GM12878 (cell line): ENCODE data around the gene TNK1. TPM values are rescaled to one million over a fixed set of nuclear protein-coding genes. Genes with fewer than 3 reads are reported as not detected.

Experiments used
- ATAC-seq: fragments of 200-7000 bp; cut with Tn5 transposase; 3 replicates; pipeline ENCODE4 v1.9.1; 2020; ENCODE audit warnings: mild to moderate bottlenecking, moderate library complexity
- BruUV-seq: library from RNA; stranded (reverse); fragments of 400-500 nt; replicated peaks from 2 replicates; lab custom pipeline; 2021; lab: Mats Ljungman, UMichigan
- CTCF ChIA-PET: fragments of 300-600 bp; sonication (Branson Sonifier 250); formaldehyde crosslinking; extraction: SDS; loops from one replicate; lab custom pipeline; 2021; ENCODE audit warnings: inconsistent platforms; lab: Yijun Ruan, JAX
- POLR2A ChIA-PET: fragments of 350-600 bp; formaldehyde crosslinking; extraction: SDS; loops from one replicate; lab custom pipeline; 2021; ENCODE audit warnings: inconsistent platforms; lab: Charles Lee
- RAD21 ChIA-PET: fragments of 300-600 bp; sonication (Branson Sonifier 250); formaldehyde crosslinking; loops from one replicate; lab custom pipeline; 2023; ENCODE audit warnings: antibody characterized with exemption; ENCODE audit not compliant: unreplicated experiment; lab: Charles Lee
- SMC1A ChIA-PET: fragments of 300-600 bp; sonication (Branson Sonifier 250); formaldehyde crosslinking; loops from one replicate; lab custom pipeline; 2023; ENCODE audit not compliant: unreplicated experiment, uncharacterized antibody; lab: Charles Lee
- DNase-seq: peaks from one replicate; pipeline ENCODE4 v3.0.0-alpha.2; 2011; ENCODE audit warnings: low read depth, low spot score
- FAIRE-seq: peaks from 3 replicates; lab custom pipeline; 2011; peaks lifted over from hg19 to GRCh38; lab: Jason Lieb, UNC
- H2AFZ ChIP-seq: 2 replicates; pipeline ENCODE4 v1.6.0; 2011; ENCODE audit warnings: low read depth, low read length, control low read depth; ENCODE audit not compliant: control insufficient read depth
- H3K27ac ChIP-seq: 2 replicates; pipeline ENCODE4 v1.5.1; 2011; ENCODE audit warnings: control low read depth; ENCODE audit not compliant: control insufficient read depth, insufficient read depth
- H3K27me3 ChIP-seq, 2 experiments: replicated peaks in 1 of 2; 2 replicates each; pipeline versions ENCODE4 v1.6.0 to v1.6.1; 2011; ENCODE audit warnings: low read length in 1 of 2; ENCODE audit not compliant: control insufficient read depth in 2 of 2, insufficient read depth in 2 of 2
- H3K36me3 ChIP-seq, 2 experiments: 2 replicates each; pipeline ENCODE4 v1.5.1; 2011; ENCODE audit warnings: low read length in 1 of 2; ENCODE audit not compliant: control insufficient read depth in 2 of 2, insufficient read depth in 2 of 2
- H3K4me1 ChIP-seq: 2 replicates; pipeline ENCODE4 v1.6.1; 2011; ENCODE audit warnings: mild to moderate bottlenecking, low read length, moderate library complexity, mixed read lengths; ENCODE audit not compliant: control insufficient read depth, insufficient read depth
- H3K4me2 ChIP-seq: 2 replicates; pipeline ENCODE4 v1.6.0; 2011; ENCODE audit warnings: control low read depth; ENCODE audit not compliant: control insufficient read depth, insufficient read depth
- H3K4me3 ChIP-seq: fragments of 200-600 bp; sonication (generic); 2 replicates; pipeline ENCODE4 v1.5.1; 2016
- H3K79me2 ChIP-seq: 2 replicates; pipeline ENCODE4 v1.6.0; 2011; ENCODE audit warnings: low read length; ENCODE audit not compliant: control insufficient read depth, insufficient read depth
- H3K9ac ChIP-seq: 2 replicates; pipeline ENCODE4 v1.8.0; 2011; ENCODE audit warnings: low read length, control low read depth, mixed read lengths; ENCODE audit not compliant: control insufficient read depth, insufficient read depth
- H3K9me3 ChIP-seq: replicated peaks from 3 replicates; pipeline ENCODE4 v1.5.1; 2011; ENCODE audit warnings: mild to moderate bottlenecking, low read length; ENCODE audit not compliant: control insufficient read depth, insufficient read depth
- H4K20me1 ChIP-seq: 2 replicates; pipeline ENCODE4 v1.6.0; 2011; ENCODE audit not compliant: control insufficient read depth, insufficient read depth
- CEBPB ChIP-seq, 2 experiments: fragments of 150-350 bp in 1 of 2; IDR thresholded peaks; 2 replicates each; pipeline ENCODE4 v1.6.1; 2012 to 2014; ENCODE audit warnings: low read depth in 2 of 2, low read length in 2 of 2, borderline replicate concordance in 1 of 2, inconsistent platforms in 1 of 2
- ETV6 ChIP-seq, 2 experiments: fragments of 450-650 bp in 1 of 2; IDR thresholded peaks in 1 of 2; conservative IDR thresholded peaks in 1 of 2; 2 replicates each; pipeline ENCODE4 v1.6.1; 2014; ENCODE audit warnings: antibody characterized with exemption in 1 of 2, borderline replicate concordance in 1 of 2, low read depth in 1 of 2, mild to moderate bottlenecking in 1 of 2, moderate library complexity in 1 of 2
- NBN ChIP-seq: fragments of 450-650 bp; IDR thresholded peaks from 2 replicates; pipeline ENCODE4 v1.6.1; 2016
- SREBF2 ChIP-seq: IDR thresholded peaks from 2 replicates; pipeline ENCODE4 v1.6.1; 2012; ENCODE audit warnings: mild to moderate bottlenecking, low read length
- TAF1 ChIP-seq: IDR thresholded peaks from 2 replicates; pipeline ENCODE4 v1.6.1; 2011; ENCODE audit warnings: mild to moderate bottlenecking, low read depth, low read length, borderline replicate concordance
- TCF12 ChIP-seq: IDR thresholded peaks from 2 replicates; pipeline ENCODE4 v1.6.1; 2011; ENCODE audit warnings: low read depth, mild to moderate bottlenecking, low read length
- WGBS: methylation state at CpG from one replicate; pipeline ENCODE4 v1.1.6; 2016; ENCODE audit warnings: low lambda C conversion rate; ENCODE audit not compliant: insufficient replicate concordance, insufficient coverage; ENCODE audit errors: missing lambda C conversion rate; 5-methylcytosine and 5-hydroxymethylcytosine counted together
- in situ Hi-C: fragments of 300-500 bp; cut with MboI; formaldehyde crosslinking; loops from 9 replicates; pipeline ENCODE4 v1.14.3; 2018; ENCODE audit warnings: mixed read lengths
- intact Hi-C: fragments of 100-400 bp; cut with micrococcal nuclease; formaldehyde crosslinking; loops from one replicate; pipeline ENCODE4 v1.14.2; 2022; ENCODE audit not compliant: unreplicated experiment
- polyA plus RNA-seq, 11 experiments: library from polyadenylated mRNA; depleted of rRNA in 4 of 11; unstranded in 6 of 11; stranded (reverse) in 5 of 11; fragments of >200 nt; fragmentation: Nextera tagmentation in 4 of 11; fragmentation: Illumina TruSeq in 1 of 11; extraction: Ambion mirVana in 4 of 11; extraction: Trizol in 1 of 11; gene quantifications; 1 replicate in 1 of 11; 2 replicates in 10 of 11; pipeline versions ENCODE4 v1.2.1 to v1.2.3, GENCODE V29; 2011 to 2016; ENCODE audit warnings: inconsistent platforms in 2 of 11, missing spikeins in 2 of 11, low read depth in 1 of 11
- total RNA-seq, 4 experiments: library from RNA; depleted of rRNA in 3 of 4; stranded (reverse); fragments of >200 nt in 3 of 4; fragmentation: Illumina TruSeq in 1 of 4; extraction: Trizol in 1 of 4; gene quantifications; 2 replicates each; pipeline versions ENCODE4 v1.2.1 to v1.2.3, GENCODE V29; 2013 to 2021
- TF ChIP-seq, protein P1 (sequence below): IDR thresholded peaks from 2 replicates; pipeline ENCODE4 v1.6.1; 2012; ENCODE audit warnings: low read depth, low read length, improper control_type of control experiment
- TF ChIP-seq, protein P2 (sequence below): fragments of 450-650 bp; formaldehyde crosslinking; IDR thresholded peaks from 2 replicates; pipeline ENCODE4 v1.4.0; 2020; ENCODE audit warnings: mild to moderate bottlenecking, moderate library complexity
- TF ChIP-seq, protein P3 (sequence below): fragments of 450-650 bp; IDR thresholded peaks from 2 replicates; pipeline ENCODE4 v1.6.1; 2018; ENCODE audit warnings: mild to moderate bottlenecking, low read depth, moderate library complexity; ENCODE audit not compliant: partially characterized antibody
- TF ChIP-seq, protein P4 (sequence below): fragments of 450-650 bp; IDR thresholded peaks from 2 replicates; pipeline ENCODE4 v1.6.1; 2017; ENCODE audit warnings: antibody characterized with exemption, mild to moderate bottlenecking, moderate library complexity
- TF ChIP-seq, protein P5 (sequence below): fragments of 450-650 bp; IDR thresholded peaks from 2 replicates; pipeline ENCODE4 v1.6.1; 2014; ENCODE audit warnings: mild to moderate bottlenecking

TNK1 gene
- total and polyA plus RNA-seq, 10 of the 15 experiments (the other 5 are each of a cell fraction or from before 2014, with no cell fraction given), result 0.06 to 2.5 (median 0.70) TPM

DNA sequence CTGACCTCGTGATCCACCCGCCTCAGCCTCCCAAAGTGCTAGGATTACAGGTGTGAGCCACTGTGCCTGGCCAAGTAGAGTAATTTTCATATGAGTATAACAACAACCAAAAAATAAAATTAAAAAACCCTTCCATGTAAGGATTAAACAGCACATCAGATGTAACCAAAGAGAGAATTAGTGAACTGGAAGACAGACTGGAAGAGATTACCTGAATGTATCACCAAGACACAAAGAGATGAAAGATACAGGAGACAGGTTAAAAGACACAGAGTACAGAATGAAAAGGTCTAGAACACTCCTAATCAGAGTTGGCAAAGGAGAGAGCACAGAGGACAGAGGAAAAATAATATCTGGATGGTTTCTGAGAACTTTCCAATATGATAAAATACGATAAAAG is 1.8 kb upstream of the TNK1 start:
- H3K4me2 ChIP-seq, result no peak overlapping the region
- H3K9ac ChIP-seq, result no peak overlapping the region
- H3K27me3 ChIP-seq, result peaks cover 4 to 5% of the 10 kb centered on the region in 2 experiments; a peak in 3 of 4 replicates
- peaks cover 3% of the 10 kb centered on the region; the same call in 2 of the 3 replicates for H3K9me3 ChIP-seq
- intact Hi-C loops (no loop called here), in situ Hi-C loops (no loop called here)
- ChIA-PET SMC1A (no interaction called here), POLR2A (no interaction called here), RAD21 (interaction anchor here (0.7 kb wide), 1 partner anchor 29 kb away, joined by 3 read pairs; no protein-coding TSS in a partner anchor), CTCF (no interaction called here)
- no peaks in the 10 kb centered on the region for H3K36me3 ChIP-seq
- WGBS, result 56% methylated on average over 3 of the region's 3 CpGs
- BruUV-seq, result no TSS peak
- TF ChIP-seq TCF12 (no peak), NBN (no peak), SREBF2 (no peak), TAF1 (no peak), CEBPB (IDR thresholded peaks at IDR 0.05; ENCODE audit: borderline replicate concordance in 1 of 2, low read depth in 2 of 2, low read length in 2 of 2) (no peak), ETV6 (conservative IDR thresholded peaks at IDR 0.05 in 1 of 2, IDR thresholded peaks at IDR 0.05 in 1 of 2; ENCODE audit: borderline replicate concordance in 1 of 2, low read depth in 1 of 2) (no peak)
- TF ChIP-seq, protein P1, sequence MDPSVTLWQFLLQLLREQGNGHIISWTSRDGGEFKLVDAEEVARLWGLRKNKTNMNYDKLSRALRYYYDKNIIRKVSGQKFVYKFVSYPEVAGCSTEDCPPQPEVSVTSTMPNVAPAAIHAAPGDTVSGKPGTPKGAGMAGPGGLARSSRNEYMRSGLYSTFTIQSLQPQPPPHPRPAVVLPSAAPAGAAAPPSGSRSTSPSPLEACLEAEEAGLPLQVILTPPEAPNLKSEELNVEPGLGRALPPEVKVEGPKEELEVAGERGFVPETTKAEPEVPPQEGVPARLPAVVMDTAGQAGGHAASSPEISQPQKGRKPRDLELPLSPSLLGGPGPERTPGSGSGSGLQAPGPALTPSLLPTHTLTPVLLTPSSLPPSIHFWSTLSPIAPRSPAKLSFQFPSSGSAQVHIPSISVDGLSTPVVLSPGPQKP, result no peak
- TF ChIP-seq, protein P2, sequence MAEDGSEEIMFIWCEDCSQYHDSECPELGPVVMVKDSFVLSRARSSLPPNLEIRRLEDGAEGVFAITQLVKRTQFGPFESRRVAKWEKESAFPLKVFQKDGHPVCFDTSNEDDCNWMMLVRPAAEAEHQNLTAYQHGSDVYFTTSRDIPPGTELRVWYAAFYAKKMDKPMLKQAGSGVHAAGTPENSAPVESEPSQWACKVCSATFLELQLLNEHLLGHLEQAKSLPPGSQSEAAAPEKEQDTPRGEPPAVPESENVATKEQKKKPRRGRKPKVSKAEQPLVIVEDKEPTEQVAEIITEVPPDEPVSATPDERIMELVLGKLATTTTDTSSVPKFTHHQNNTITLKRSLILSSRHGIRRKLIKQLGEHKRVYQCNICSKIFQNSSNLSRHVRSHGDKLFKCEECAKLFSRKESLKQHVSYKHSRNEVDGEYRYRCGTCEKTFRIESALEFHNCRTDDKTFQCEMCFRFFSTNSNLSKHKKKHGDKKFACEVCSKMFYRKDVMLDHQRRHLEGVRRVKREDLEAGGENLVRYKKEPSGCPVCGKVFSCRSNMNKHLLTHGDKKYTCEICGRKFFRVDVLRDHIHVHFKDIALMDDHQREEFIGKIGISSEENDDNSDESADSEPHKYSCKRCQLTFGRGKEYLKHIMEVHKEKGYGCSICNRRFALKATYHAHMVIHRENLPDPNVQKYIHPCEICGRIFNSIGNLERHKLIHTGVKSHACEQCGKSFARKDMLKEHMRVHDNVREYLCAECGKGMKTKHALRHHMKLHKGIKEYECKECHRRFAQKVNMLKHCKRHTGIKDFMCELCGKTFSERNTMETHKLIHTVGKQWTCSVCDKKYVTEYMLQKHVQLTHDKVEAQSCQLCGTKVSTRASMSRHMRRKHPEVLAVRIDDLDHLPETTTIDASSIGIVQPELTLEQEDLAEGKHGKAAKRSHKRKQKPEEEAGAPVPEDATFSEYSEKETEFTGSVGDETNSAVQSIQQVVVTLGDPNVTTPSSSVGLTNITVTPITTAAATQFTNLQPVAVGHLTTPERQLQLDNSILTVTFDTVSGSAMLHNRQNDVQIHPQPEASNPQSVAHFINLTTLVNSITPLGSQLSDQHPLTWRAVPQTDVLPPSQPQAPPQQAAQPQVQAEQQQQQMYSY (CRISPR knock-in tag), result no peak
- TF ChIP-seq, protein P3, sequence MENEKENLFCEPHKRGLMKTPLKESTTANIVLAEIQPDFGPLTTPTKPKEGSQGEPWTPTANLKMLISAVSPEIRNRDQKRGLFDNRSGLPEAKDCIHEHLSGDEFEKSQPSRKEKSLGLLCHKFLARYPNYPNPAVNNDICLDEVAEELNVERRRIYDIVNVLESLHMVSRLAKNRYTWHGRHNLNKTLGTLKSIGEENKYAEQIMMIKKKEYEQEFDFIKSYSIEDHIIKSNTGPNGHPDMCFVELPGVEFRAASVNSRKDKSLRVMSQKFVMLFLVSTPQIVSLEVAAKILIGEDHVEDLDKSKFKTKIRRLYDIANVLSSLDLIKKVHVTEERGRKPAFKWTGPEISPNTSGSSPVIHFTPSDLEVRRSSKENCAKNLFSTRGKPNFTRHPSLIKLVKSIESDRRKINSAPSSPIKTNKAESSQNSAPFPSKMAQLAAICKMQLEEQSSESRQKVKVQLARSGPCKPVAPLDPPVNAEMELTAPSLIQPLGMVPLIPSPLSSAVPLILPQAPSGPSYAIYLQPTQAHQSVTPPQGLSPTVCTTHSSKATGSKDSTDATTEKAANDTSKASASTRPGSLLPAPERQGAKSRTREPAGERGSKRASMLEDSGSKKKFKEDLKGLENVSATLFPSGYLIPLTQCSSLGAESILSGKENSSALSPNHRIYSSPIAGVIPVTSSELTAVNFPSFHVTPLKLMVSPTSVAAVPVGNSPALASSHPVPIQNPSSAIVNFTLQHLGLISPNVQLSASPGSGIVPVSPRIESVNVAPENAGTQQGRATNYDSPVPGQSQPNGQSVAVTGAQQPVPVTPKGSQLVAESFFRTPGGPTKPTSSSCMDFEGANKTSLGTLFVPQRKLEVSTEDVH, result no peak
- TF ChIP-seq, protein P4, sequence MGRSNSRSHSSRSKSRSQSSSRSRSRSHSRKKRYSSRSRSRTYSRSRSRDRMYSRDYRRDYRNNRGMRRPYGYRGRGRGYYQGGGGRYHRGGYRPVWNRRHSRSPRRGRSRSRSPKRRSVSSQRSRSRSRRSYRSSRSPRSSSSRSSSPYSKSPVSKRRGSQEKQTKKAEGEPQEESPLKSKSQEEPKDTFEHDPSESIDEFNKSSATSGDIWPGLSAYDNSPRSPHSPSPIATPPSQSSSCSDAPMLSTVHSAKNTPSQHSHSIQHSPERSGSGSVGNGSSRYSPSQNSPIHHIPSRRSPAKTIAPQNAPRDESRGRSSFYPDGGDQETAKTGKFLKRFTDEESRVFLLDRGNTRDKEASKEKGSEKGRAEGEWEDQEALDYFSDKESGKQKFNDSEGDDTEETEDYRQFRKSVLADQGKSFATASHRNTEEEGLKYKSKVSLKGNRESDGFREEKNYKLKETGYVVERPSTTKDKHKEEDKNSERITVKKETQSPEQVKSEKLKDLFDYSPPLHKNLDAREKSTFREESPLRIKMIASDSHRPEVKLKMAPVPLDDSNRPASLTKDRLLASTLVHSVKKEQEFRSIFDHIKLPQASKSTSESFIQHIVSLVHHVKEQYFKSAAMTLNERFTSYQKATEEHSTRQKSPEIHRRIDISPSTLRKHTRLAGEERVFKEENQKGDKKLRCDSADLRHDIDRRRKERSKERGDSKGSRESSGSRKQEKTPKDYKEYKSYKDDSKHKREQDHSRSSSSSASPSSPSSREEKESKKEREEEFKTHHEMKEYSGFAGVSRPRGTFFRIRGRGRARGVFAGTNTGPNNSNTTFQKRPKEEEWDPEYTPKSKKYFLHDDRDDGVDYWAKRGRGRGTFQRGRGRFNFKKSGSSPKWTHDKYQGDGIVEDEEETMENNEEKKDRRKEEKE, result no peak
- TF ChIP-seq, protein P5, sequence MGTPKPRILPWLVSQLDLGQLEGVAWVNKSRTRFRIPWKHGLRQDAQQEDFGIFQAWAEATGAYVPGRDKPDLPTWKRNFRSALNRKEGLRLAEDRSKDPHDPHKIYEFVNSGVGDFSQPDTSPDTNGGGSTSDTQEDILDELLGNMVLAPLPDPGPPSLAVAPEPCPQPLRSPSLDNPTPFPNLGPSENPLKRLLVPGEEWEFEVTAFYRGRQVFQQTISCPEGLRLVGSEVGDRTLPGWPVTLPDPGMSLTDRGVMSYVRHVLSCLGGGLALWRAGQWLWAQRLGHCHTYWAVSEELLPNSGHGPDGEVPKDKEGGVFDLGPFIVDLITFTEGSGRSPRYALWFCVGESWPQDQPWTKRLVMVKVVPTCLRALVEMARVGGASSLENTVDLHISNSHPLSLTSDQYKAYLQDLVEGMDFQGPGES, result no peak
- H3K4me3 ChIP-seq, result no peak overlapping the region
- no peak overlapping the region for H2AFZ ChIP-seq
- no peaks in the 10 kb centered on the region for H3K79me2 ChIP-seq
- no peak overlapping the region for H3K27ac ChIP-seq
- peaks cover 6% of the 10 kb centered on the region; the same call in 1 of the 2 replicates for H3K4me1 ChIP-seq
- DNase-seq (no peak), ATAC-seq (no peak), FAIRE-seq (no peak)
- H4K20me1 ChIP-seq, result no peaks in the 10 kb centered on the region
